Mesendoderm (in vitro differentiated cells): ENCODE data around the gene CMKLR1.

Experiments used
- DNase-seq: peaks from one replicate; pipeline ENCODE4 v3.0.0; 2013
- H2AK5ac ChIP-seq: 2 replicates; pipeline ENCODE4 v1.6.1; 2013; ENCODE audit warnings: low read length, inconsistent platforms
- H2BK120ac ChIP-seq: 2 replicates; pipeline ENCODE4 v1.6.1; 2013; ENCODE audit warnings: low read depth, mild to moderate bottlenecking, low read length, moderate library complexity, mixed read lengths
- H2BK15ac ChIP-seq: replicated peaks from 2 replicates; pipeline ENCODE4 v1.6.1; 2013; ENCODE audit warnings: low read depth, mild to moderate bottlenecking, moderate library complexity
- H2BK5ac ChIP-seq: 2 replicates; pipeline ENCODE4 v1.6.1; 2013; ENCODE audit warnings: low read length, inconsistent platforms
- H3K18ac ChIP-seq: 2 replicates; pipeline ENCODE4 v1.6.1; 2013; ENCODE audit warnings: mild to moderate bottlenecking, low read length, mixed read lengths
- H3K23ac ChIP-seq: one replicate; pipeline ENCODE4 v1.6.1; 2013; ENCODE audit warnings: low read length
- H3K27ac ChIP-seq: 2 replicates; pipeline ENCODE4 v1.5.1; 2013; ENCODE audit warnings: low read depth, mild to moderate bottlenecking, inconsistent platforms, low read length, moderate library complexity
- H3K27me3 ChIP-seq: 2 replicates; pipeline ENCODE4 v1.6.1; 2013; ENCODE audit warnings: low read length, control low read depth, mild to moderate bottlenecking, inconsistent platforms; ENCODE audit not compliant: insufficient read depth, poor library complexity
- H3K36me3 ChIP-seq: 2 replicates; pipeline ENCODE4 v1.6.1; 2013; ENCODE audit warnings: low read length, inconsistent platforms; ENCODE audit not compliant: control insufficient read depth, insufficient read depth
- H3K4ac ChIP-seq: one replicate; pipeline ENCODE4 v1.6.1; 2013; ENCODE audit warnings: low read depth, mild to moderate bottlenecking, low read length, moderate library complexity
- H3K4me1 ChIP-seq: 2 replicates; pipeline ENCODE4 v1.6.1; 2013; ENCODE audit warnings: low read depth, low read length, inconsistent platforms; ENCODE audit not compliant: control insufficient read depth
- H3K4me2 ChIP-seq: 2 replicates; pipeline ENCODE4 v1.6.1; 2013; ENCODE audit warnings: low read length
- H3K4me3 ChIP-seq: 2 replicates; pipeline ENCODE4 v1.5.1; 2013; ENCODE audit warnings: mild to moderate bottlenecking, low read length
- H3K56ac ChIP-seq: one replicate; pipeline ENCODE4 v1.6.1; 2013; ENCODE audit warnings: low read length
- H3K79me1 ChIP-seq: 2 replicates; pipeline ENCODE4 v1.6.1; 2013; ENCODE audit warnings: low read length, inconsistent platforms
- H3K79me2 ChIP-seq: 2 replicates; pipeline ENCODE4 v1.6.1; 2013; ENCODE audit warnings: mild to moderate bottlenecking, low read length; ENCODE audit not compliant: control insufficient read depth, insufficient read depth
- H3K9ac ChIP-seq: 2 replicates; pipeline ENCODE4 v1.6.1; 2013; ENCODE audit warnings: low read length, inconsistent platforms
- H4K5ac ChIP-seq: one replicate; pipeline ENCODE4 v1.6.1; 2013; ENCODE audit warnings: low read length
- H4K8ac ChIP-seq: one replicate; pipeline ENCODE4 v1.6.1; 2013; ENCODE audit warnings: low read depth, mild to moderate bottlenecking, control low read depth, low read length, moderate library complexity
- WGBS: extraction: QIAGEN DNeasy Blood & Tissue Kit; methylation state at CpG from one replicate; pipeline ENCODE4 v1.1.7; 2013; ENCODE audit warnings: low lambda C conversion rate, missing lambda C conversion rate; ENCODE audit not compliant: insufficient coverage; ENCODE audit errors: extremely low coverage; 5-methylcytosine and 5-hydroxymethylcytosine counted together

CMKLR1 gene

GRCh38 chr12:108252523-108252922, 86.6 kb downstream of the CMKLR1 start:
- no peak overlapping the region for H2BK120ac ChIP-seq
- no peak for DNase-seq
- no peak overlapping the region for H3K27ac ChIP-seq
- no peaks in the 10 kb centered on the region for H3K36me3 ChIP-seq
- no peak overlapping the region for H2AK5ac ChIP-seq
- H3K79me1 ChIP-seq: no peaks in the 10 kb centered on the region
- peaks cover 7% of the 10 kb centered on the region for H3K4me1 ChIP-seq
- no peak overlapping the region for H3K9ac ChIP-seq
- no peaks in the 10 kb centered on the region for H3K27me3 ChIP-seq
- H3K79me2 ChIP-seq: no peaks in the 10 kb centered on the region
- peak overlapping the region; percentile 36 for H2BK5ac ChIP-seq
- peak overlapping the region; percentile 52 for H4K5ac ChIP-seq
- no peak overlapping the region for H3K18ac ChIP-seq
- H3K4ac ChIP-seq: no peak overlapping the region
- H2BK15ac ChIP-seq: no peak overlapping the region
- WGBS: no CpG with 5 or more reads among the region's 7 CpGs
- H3K56ac ChIP-seq: peak overlapping the region; percentile 19
- H4K8ac ChIP-seq: no peak overlapping the region
- no peak overlapping the region for H3K4me3 ChIP-seq
- H3K4me2 ChIP-seq: no peak overlapping the region
- H3K23ac ChIP-seq: no peak overlapping the region

- Histone ChIP-seq H3K23ac (no peak overlapping the region), H3K4me3 (no peak overlapping the region), H3K4me1 (peaks cover 5% of the 10 kb centered on the region), H3K4ac (no peak overlapping the region), H2BK5ac (no peak overlapping the region), H3K27me3 (no peaks in the 10 kb centered on the region), H3K27ac (no peak overlapping the region), H3K36me3 (no peaks in the 10 kb centered on the region), H3K79me1 (no peaks in the 10 kb centered on the region), H3K56ac (no peak overlapping the region), H4K8ac (no peak overlapping the region), H4K5ac (no peak overlapping the region), H3K4me2 (no peak overlapping the region), H2BK15ac (no peak overlapping the region), H3K18ac (no peak overlapping the region), H2BK120ac (no peak overlapping the region), H2AK5ac (no peak overlapping the region), H3K79me2 (no peaks in the 10 kb centered on the region), H3K9ac (no peak overlapping the region)
- WGBS: no CpG with 5 or more reads among the region's 13 CpGs
- DNase-seq: no peak
Observed at GRCh38 chr12:108248011-108248410, 91.1 kb downstream of the CMKLR1 start.

- no CpG with 5 or more reads among the region's 2 CpGs for WGBS
- no peak overlapping the region for H3K56ac ChIP-seq
Observed at GRCh38 chr12:108247130-108247529, 92.0 kb downstream of the CMKLR1 start.

GRCh38 chr12:108241986-108242703, 97.0 kb downstream of the CMKLR1 start:
- Histone ChIP-seq H3K27me3 (no peaks in the 10 kb centered on the region), H2BK120ac (no peak overlapping the region), H3K4me3 (no peak overlapping the region), H3K4ac (no peak overlapping the region), H3K56ac (peak overlapping the region; percentile 26), H3K23ac (peak overlapping the region; percentile 15), H4K5ac (no peak overlapping the region), H4K8ac (no peak overlapping the region), H3K9ac (no peak overlapping the region), H3K4me1 (no peaks in the 10 kb centered on the region), H2BK15ac (no peak overlapping the region), H2AK5ac (no peak overlapping the region), H3K18ac (peak overlapping the region; percentile 6), H2BK5ac (no peak overlapping the region), H3K79me2 (no peaks in the 10 kb centered on the region), H3K79me1 (no peaks in the 10 kb centered on the region), H3K27ac (no peak overlapping the region), H3K4me2 (no peak overlapping the region), H3K36me3 (no peaks in the 10 kb centered on the region)
- no CpG with 5 or more reads among the region's 10 CpGs for WGBS
- DNase-seq: peak; percentile 54

More at GRCh38 chr12:108247130-108247529, 92.0 kb downstream of the CMKLR1 start:
- H3K27me3 ChIP-seq: no peaks in the 10 kb centered on the region
- H2BK15ac ChIP-seq: no peak overlapping the region
- H2BK5ac ChIP-seq: no peak overlapping the region
- no peak overlapping the region for H3K27ac ChIP-seq
- no peaks in the 10 kb centered on the region for H3K79me2 ChIP-seq
- H3K4me1 ChIP-seq: no peaks in the 10 kb centered on the region
- H3K9ac ChIP-seq: no peak overlapping the region
- no peak overlapping the region for H2BK120ac ChIP-seq
- H3K4me3 ChIP-seq: no peak overlapping the region
- no peak overlapping the region for H3K18ac ChIP-seq
- no peak overlapping the region for H2AK5ac ChIP-seq
- H3K36me3 ChIP-seq: no peaks in the 10 kb centered on the region
- H3K4ac ChIP-seq: no peak overlapping the region
- no peak overlapping the region for H3K4me2 ChIP-seq
- H3K23ac ChIP-seq: no peak overlapping the region
- no peak overlapping the region for H4K8ac ChIP-seq
- no peak overlapping the region for H4K5ac ChIP-seq
- no peaks in the 10 kb centered on the region for H3K79me1 ChIP-seq
- DNase-seq: no peak

GRCh38 chr12:108240928-108241327, 98.2 kb downstream of the CMKLR1 start:
- Histone ChIP-seq H3K23ac (no peak overlapping the region), H3K56ac (peak overlapping the region; percentile 8), H3K18ac (no peak overlapping the region), H3K4me3 (no peak overlapping the region), H3K4me1 (peaks cover 2% of the 10 kb centered on the region), H3K4ac (no peak overlapping the region), H4K8ac (no peak overlapping the region), H3K79me2 (no peaks in the 10 kb centered on the region), H3K27ac (no peak overlapping the region), H2BK15ac (no peak overlapping the region), H2AK5ac (peak overlapping the region; percentile 17), H3K9ac (no peak overlapping the region), H2BK120ac (no peak overlapping the region), H2BK5ac (no peak overlapping the region), H4K5ac (no peak overlapping the region), H3K27me3 (no peaks in the 10 kb centered on the region), H3K36me3 (no peaks in the 10 kb centered on the region), H3K4me2 (no peak overlapping the region), H3K79me1 (no peaks in the 10 kb centered on the region)
- DNase-seq: no peak
- WGBS: no CpG with 5 or more reads among the region's 4 CpGs
